Measurements from ENCODE around the gene KCTD17. TPM values are rescaled to one million over a fixed set of nuclear protein-coding genes. Genes with fewer than 3 reads are reported as not detected.

Gene KCTD17
- total and polyA plus RNA-seq, 4 donors = 2.0 to 5.2 (median 3.7) TPM

- H3K27ac ChIP-seq (ENCODE audit: low read depth in 1 of 2, low read length in 2 of 2) = no peak overlapping the region
- H3K36me3 ChIP-seq (ENCODE audit: control insufficient read depth in 4 of 4, insufficient read depth in 3 of 4, low read depth in 1 of 4, low read length in 3 of 4) = peaks cover 2 to 50% (median 17%) of the 10 kb centered on the region in 4 donors
- no peaks in the 10 kb centered on the region for H3K9me3 ChIP-seq (ENCODE audit: control insufficient read depth in 4 of 4, low read length in 3 of 4)
- no peaks in the 10 kb centered on the region for H3K27me3 ChIP-seq (ENCODE audit: control insufficient read depth in 4 of 4, insufficient read depth in 4 of 4, low read length in 3 of 4)
- DNase-seq (ENCODE audit: low spot score) = no peak
- H3K4me3 ChIP-seq (ENCODE audit: low read depth in 1 of 3, low read length in 3 of 3) = no peak overlapping the region
- WGBS = 93% methylated on average over 10 of the region's 10 CpGs
- no peak for TF ChIP-seq HNF4G (IDR thresholded peaks at IDR 0.05)
- no peak for TF ChIP-seq FOXA1 (IDR thresholded peaks at IDR 0.05)
- TF ChIP-seq FOXA2 (IDR thresholded peaks at IDR 0.05) = no peak
- TF ChIP-seq NR2F2 (IDR thresholded peaks at IDR 0.05) = no peak
- TF ChIP-seq RXRA (IDR thresholded peaks at IDR 0.05) = no peak
- TF ChIP-seq HNF4A (conservative IDR thresholded peaks at IDR 0.05) = no peak
- TF ChIP-seq JUND (IDR thresholded peaks at IDR 0.05) = no peak
- no peak for TF ChIP-seq REST (IDR thresholded peaks at IDR 0.05)
- TF ChIP-seq, protein P1, sequence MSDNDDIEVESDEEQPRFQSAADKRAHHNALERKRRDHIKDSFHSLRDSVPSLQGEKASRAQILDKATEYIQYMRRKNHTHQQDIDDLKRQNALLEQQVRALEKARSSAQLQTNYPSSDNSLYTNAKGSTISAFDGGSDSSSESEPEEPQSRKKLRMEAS (IDR thresholded peaks at IDR 0.05) = no peak
- TF ChIP-seq YY1 (IDR thresholded peaks at IDR 0.05) = no peak
- H3K4me1 ChIP-seq (ENCODE audit: control insufficient read depth in 4 of 4, insufficient read depth in 4 of 4, low read length in 3 of 4) = peaks cover 0 to 2% (median 0%) of the 10 kb centered on the region in 4 donors
- no peak overlapping the region for H3K9ac ChIP-seq (ENCODE audit: low read depth in 1 of 2, low read length in 2 of 2)
These were observed 30.8 kb downstream of the KCTD17 start for GRCh38 chr22:37082251-37082873.

DNA sequence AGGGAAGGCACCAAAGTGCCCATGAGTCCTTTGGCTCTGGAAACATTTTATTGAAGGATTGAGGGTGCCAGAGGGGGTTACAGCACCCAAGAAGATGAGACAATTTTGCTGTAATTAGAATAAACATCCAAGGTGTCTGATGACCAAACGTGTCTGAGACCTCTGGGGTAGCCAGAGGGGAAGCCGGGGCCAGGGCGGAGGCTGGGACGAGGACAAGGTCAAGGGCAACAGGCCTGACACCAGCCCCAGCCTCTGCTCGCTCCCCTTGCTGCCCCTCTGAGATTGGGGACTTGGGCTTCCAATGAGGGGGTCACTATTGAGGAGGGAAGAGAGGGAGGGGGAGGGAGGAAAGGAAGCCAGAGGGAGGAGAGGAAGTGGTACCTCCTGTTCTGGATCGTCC lies 32.4 kb downstream of the KCTD17 start:
- Histone ChIP-seq H3K9ac (ENCODE audit: low read depth in 1 of 2, low read length in 2 of 2) (no peak overlapping the region), H3K27me3 (ENCODE audit: control insufficient read depth in 4 of 4, insufficient read depth in 4 of 4, low read length in 3 of 4) (no peaks in the 10 kb centered on the region), H3K27ac (ENCODE audit: low read depth in 1 of 2, low read length in 2 of 2) (no peak overlapping the region), H3K4me1 (ENCODE audit: control insufficient read depth in 4 of 4, insufficient read depth in 4 of 4, low read length in 3 of 4) (peaks cover 0 to 2% (median 0%) of the 10 kb centered on the region in 4 donors), H3K9me3 (ENCODE audit: control insufficient read depth in 4 of 4, low read length in 3 of 4) (no peaks in the 10 kb centered on the region), H3K36me3 (ENCODE audit: control insufficient read depth in 4 of 4, insufficient read depth in 3 of 4, low read depth in 1 of 4, low read length in 3 of 4) (peaks cover 2 to 52% (median 18%) of the 10 kb centered on the region in 4 donors), H3K4me3 (ENCODE audit: low read depth in 1 of 3, low read length in 3 of 3) (no peak overlapping the region)
- no peak for DNase-seq (ENCODE audit: low spot score)
- no peak for TF ChIP-seq HNF4G (IDR thresholded peaks at IDR 0.05)
- no peak for TF ChIP-seq RAD21 (IDR thresholded peaks at IDR 0.05)
- TF ChIP-seq, protein P1 (IDR thresholded peaks at IDR 0.05) = no peak
- WGBS = 89% methylated on average over 6 of the region's 6 CpGs

DNA sequence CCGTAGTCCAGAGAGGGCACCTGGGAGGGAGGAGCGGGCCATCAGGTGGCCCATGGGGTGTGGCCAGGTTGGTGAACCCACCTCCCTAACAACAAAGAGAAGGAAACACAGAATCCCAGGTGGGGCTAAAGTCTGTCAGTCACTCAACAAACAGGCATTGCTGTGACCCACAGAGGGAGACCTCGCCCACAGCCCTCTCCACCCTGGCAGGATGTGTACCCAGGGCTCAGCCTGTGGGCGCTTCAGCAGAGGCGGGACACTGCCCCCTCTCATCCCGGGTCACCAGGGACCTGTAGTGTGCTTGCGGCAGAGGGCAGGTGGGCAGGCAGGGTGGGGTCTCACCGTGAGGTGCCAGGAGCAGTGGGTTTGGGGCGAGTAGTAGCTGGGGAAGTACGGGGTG lies 32.8 kb downstream of the KCTD17 start:
- no peak for DNase-seq (ENCODE audit: low spot score)
- Histone ChIP-seq H3K36me3 (ENCODE audit: control insufficient read depth in 4 of 4, insufficient read depth in 3 of 4, low read depth in 1 of 4, low read length in 3 of 4) (peaks cover 2 to 55% (median 18%) of the 10 kb centered on the region in 4 donors), H3K9ac (ENCODE audit: low read depth in 1 of 2, low read length in 2 of 2) (no peak overlapping the region), H3K4me3 (ENCODE audit: low read depth in 1 of 3, low read length in 3 of 3) (no peak overlapping the region), H3K4me1 (ENCODE audit: control insufficient read depth in 4 of 4, insufficient read depth in 4 of 4, low read length in 3 of 4) (peaks cover 0 to 2% (median 0%) of the 10 kb centered on the region in 4 donors), H3K27ac (ENCODE audit: low read depth in 1 of 2, low read length in 2 of 2) (no peak overlapping the region), H3K9me3 (ENCODE audit: control insufficient read depth in 4 of 4, low read length in 3 of 4) (no peaks in the 10 kb centered on the region), H3K27me3 (ENCODE audit: control insufficient read depth in 4 of 4, insufficient read depth in 4 of 4, low read length in 3 of 4) (no peaks in the 10 kb centered on the region)
- no peak for TF ChIP-seq JUND (IDR thresholded peaks at IDR 0.05)
- TF ChIP-seq RAD21 (IDR thresholded peaks at IDR 0.05) = no peak
- no peak for TF ChIP-seq YY1 (IDR thresholded peaks at IDR 0.05)
- TF ChIP-seq HNF4G (IDR thresholded peaks at IDR 0.05) = no peak
- TF ChIP-seq, protein P1 (IDR thresholded peaks at IDR 0.05) = no peak
- no peak for TF ChIP-seq REST (IDR thresholded peaks at IDR 0.05)
- TF ChIP-seq EGR1 (IDR thresholded peaks at IDR 0.05; ENCODE audit: low read depth in 2 of 2) = no peak
- TF ChIP-seq RXRA (IDR thresholded peaks at IDR 0.05) = no peak
- TF ChIP-seq ZBTB33 (IDR thresholded peaks at IDR 0.05) = no peak
- TF ChIP-seq TAF1 (conservative IDR thresholded peaks at IDR 0.05) = no peak
- TF ChIP-seq, protein P2, sequence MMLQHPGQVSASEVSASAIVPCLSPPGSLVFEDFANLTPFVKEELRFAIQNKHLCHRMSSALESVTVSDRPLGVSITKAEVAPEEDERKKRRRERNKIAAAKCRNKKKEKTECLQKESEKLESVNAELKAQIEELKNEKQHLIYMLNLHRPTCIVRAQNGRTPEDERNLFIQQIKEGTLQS (IDR thresholded peaks at IDR 0.05) = no peak
- no peak for TF ChIP-seq GABPA (IDR thresholded peaks at IDR 0.05 in 1 of 2, conservative IDR thresholded peaks at IDR 0.05 in 1 of 2)
- 94% methylated on average over 10 of the region's 10 CpGs for WGBS
